Skeletal muscle cell (primary cell): ENCODE results near the gene GDF2.

ENCODE experiments used
- DNase-seq: peaks from one replicate; pipeline ENCODE4 v3.0.0-alpha.2; 2010; ENCODE audit warnings: low read depth
- H3K4me3 ChIP-seq: 2 replicates; pipeline ENCODE4 v1.5.1; 2011; ENCODE audit warnings: low read depth, mild to moderate bottlenecking, control low read depth, low read length, moderate library complexity

Gene GDF2

GRCh38 chr10:47348138-47348651 lies 25.9 kb downstream of the GDF2 start, which contains the start of gene RBP3:
Gene RBP3, plus strand, starts transcription at chr10:47348363. Its CDS starts 122 bp downstream, at chr10:47348485.
- no peak for DNase-seq
- no peak within 1 kb of the TSS for H3K4me3 ChIP-seq

GRCh38 chr10:47348661-47349470 lies 26.6 kb downstream of the GDF2 start:
- H3K4me3 ChIP-seq: no peak overlapping the region
- DNase-seq: no peak

DNA sequence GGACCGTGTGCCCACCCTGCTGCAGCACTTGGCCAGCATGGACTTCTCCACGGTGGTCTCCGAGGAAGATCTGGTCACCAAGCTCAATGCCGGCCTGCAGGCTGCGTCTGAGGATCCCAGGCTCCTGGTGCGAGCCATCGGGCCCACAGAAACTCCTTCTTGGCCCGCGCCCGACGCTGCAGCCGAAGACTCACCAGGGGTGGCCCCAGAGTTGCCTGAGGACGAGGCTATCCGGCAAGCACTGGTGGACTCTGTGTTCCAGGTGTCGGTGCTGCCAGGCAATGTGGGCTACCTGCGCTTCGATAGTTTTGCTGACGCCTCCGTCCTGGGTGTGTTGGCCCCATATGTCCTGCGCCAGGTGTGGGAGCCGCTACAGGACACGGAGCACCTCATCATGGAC lies 27.3 kb downstream of the GDF2 start:
- DNase-seq: no peak
- no peak overlapping the region for H3K4me3 ChIP-seq

- DNase-seq: no peak
- no peak overlapping the region for H3K4me3 ChIP-seq
These were observed 27.7 kb downstream of the GDF2 start for GRCh38 chr10:47349941-47350371.

- no peak for DNase-seq
- no peak overlapping the region for H3K4me3 ChIP-seq
These were observed 28.7 kb downstream of the GDF2 start for GRCh38 chr10:47350671-47351640.

DNA sequence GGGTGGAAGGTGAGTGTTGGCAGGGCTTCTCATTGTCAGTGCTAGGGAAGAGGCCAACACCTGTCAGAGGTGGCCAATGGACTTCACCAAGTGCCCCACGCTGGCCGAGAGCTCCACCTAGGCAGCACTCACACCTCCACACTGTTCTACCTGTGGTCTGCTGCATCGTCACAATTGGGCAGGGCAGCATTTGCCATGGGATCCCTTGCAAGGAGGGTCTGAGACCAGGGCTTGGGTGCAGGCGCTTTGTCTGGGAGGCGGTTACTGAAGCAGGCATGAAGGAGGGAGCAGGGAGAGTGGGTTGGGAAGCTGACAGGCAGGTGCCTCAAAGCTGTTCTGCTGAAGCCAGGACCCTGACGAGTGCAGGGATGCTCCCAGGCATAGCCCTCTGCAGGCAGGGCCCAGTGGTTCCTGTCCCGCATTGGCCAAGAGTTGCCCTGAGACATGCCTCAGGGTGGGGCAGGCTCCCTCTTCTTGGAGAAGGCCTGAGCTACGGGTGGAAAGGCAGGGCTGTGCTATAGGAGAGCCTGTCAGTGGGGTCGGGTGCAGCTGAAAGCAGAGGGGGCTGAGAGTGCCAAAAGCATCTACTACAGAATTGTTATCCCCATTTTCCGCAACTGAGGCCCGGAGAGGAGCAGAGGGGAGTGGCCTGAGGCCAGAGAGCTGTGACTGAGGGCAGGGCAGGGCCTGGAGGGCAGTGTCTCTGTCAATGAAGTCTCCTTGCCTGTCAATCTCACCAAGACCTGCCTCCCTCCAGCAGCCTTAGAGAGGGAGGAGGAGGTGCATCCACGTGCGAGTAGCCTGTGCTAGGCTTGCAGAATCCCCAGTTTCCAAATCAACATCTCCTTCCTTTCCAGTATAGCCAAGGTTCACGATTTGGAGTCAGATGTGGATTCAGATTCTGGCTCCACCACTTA lies 29.9 kb downstream of the GDF2 start:
- no peak for DNase-seq
- no peak overlapping the region for H3K4me3 ChIP-seq

GRCh38 chr10:47353351-47353750 lies 31.1 kb downstream of the GDF2 start:
- no peak for DNase-seq
- H3K4me3 ChIP-seq: no peak overlapping the region

- H3K4me3 ChIP-seq: no peak overlapping the region
- no peak for DNase-seq
These were observed 31.9 kb downstream of the GDF2 start for GRCh38 chr10:47354165-47354564.

DNA sequence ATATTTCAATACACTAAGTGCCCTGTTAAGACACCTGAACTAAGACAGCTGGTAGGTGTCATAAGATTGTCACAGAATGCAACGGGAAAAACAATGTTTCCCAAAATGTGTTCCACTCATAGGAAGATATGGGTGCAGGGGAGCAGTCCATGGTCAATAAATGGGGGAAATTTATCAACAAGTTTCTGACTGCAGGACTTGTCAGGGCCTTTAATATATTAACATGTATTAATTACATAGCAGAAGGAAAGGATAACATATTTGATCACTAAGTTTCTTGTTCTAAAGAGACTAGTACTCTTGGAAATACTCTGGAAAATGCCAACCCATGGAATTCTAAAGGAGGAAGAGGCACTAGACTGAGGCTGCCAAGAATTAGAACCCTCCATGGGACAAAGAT lies 32.6 kb downstream of the GDF2 start:
- DNase-seq: no peak
- no peak overlapping the region for H3K4me3 ChIP-seq

DNA sequence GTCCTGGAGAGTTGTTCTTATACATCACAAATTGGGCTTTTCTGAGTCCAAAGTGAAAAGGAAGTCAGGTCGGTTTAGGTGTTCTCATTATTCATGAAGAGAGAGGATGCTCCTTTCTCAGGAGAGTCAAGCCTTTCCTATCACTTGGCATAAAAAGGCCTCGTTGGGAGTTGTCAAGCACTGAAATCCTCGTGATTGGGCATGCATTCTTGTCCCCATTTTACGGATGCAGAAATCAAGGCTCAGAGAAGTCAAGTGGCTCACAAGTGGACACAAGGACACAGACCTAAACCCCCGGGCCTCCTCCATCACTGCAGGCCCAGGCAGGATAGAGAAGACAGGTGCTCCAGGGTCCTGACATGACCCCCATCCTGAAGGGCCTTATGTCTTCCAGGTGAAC lies 34.5 kb downstream of the GDF2 start:
- H3K4me3 ChIP-seq: no peak overlapping the region

DNA sequence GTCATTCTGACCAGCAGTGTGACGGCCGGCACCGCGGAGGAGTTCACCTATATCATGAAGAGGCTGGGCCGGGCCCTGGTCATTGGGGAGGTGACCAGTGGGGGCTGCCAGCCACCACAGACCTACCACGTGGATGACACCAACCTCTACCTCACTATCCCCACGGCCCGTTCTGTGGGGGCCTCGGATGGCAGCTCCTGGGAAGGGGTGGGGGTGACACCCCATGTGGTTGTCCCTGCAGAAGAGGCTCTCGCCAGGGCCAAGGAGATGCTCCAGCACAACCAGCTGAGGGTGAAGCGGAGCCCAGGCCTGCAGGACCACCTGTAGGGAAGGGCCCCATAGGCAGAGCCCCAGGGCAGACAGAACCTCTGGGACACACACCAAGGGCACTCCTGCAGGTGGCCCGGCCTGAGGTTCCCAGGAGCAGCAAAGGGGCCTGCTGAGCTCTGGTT lies 34.9 kb downstream of the GDF2 start:
- no peak for DNase-seq
- H3K4me3 ChIP-seq: no peak overlapping the region

More for the DNA sequence above, 34.5 kb downstream of the GDF2 start:
- no peak for DNase-seq

DNA sequence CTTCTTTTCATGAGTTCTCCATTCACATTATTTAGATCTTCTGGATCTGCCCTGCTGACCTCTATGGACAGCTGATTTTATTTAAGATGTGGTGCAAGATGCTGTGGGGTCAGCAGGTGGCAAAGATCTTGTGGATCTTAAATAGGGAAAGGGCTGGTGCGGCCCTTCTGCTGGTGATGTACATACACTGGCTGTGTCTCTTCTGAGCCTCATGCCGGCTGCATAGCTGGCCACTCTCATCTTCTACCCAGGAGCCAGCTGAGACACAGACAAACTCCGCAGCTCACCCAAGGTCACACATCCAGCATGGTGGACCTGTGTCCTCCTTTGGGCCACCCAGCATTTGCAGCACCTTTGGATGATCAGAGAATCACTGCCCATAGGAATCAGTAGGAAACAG lies 35.7 kb downstream of the GDF2 start:
- DNase-seq: no peak
- H3K4me3 ChIP-seq: no peak overlapping the region

- no peak for DNase-seq
These were observed 36.2 kb downstream of the GDF2 start for GRCh38 chr10:47358457-47358856.

DNA sequence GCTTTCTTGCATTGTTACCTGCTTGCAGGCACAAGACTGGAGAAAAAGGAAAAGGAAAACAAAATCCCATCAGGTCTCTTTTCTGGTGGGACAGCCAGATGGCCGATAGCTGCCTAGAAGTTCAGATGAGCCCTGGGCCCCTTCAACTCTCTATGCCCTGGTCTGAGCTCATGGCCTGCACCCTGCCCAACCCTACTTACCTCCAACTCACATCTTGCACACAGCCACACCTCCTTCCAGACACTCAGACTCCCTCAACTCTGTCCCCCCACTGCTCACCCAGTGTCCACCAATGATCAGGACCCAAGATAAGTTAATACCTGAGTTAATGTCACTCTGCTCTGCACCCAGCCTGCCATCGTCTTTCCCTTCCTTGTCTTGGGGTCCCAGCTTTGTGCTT lies 36.8 kb downstream of the GDF2 start:
- no peak for DNase-seq
- H3K4me3 ChIP-seq: no peak overlapping the region

More at GRCh38 chr10:47358457-47358856, 36.2 kb downstream of the GDF2 start:
- no peak overlapping the region for H3K4me3 ChIP-seq

DNA sequence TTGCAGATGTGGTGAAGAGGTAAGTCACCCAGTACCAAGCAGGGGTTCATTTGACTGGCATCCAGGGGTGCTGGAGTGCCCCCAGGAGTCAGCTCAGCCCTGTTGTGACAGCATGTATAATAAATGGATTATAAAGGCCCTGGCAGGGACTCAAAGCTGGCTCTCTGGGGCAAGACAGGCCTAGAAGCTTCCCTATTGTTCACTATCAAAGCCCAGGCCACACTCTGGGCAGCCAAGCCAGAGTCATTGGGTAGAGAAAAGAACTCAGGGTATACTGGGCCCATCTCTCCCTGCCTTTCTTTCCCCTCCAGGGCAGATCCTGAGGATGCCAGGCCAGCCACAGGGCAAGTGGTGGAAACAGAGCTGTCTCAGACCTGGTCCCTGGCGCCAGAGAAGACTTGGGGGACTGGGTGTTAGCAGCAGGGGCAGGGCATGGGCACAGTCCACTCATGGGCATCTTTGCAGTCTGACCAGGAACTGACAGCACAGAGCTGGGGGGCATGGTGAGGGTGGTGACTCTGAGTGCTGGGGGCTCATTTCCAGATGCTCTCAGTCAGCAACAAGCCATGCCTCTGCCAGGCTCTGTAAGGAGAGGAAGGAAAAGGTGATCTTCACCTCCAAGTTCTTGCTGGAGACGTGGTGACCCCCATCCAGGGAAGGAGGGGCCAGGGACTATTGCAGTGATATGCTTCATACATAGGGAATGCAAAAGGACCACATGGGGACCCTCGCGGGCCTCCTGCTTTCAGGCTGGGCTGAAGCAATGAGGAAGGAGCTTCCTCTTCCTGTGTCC lies 37.6 kb downstream of the GDF2 start:
- H3K4me3 ChIP-seq: no peak overlapping the region
- no peak for DNase-seq

DNA sequence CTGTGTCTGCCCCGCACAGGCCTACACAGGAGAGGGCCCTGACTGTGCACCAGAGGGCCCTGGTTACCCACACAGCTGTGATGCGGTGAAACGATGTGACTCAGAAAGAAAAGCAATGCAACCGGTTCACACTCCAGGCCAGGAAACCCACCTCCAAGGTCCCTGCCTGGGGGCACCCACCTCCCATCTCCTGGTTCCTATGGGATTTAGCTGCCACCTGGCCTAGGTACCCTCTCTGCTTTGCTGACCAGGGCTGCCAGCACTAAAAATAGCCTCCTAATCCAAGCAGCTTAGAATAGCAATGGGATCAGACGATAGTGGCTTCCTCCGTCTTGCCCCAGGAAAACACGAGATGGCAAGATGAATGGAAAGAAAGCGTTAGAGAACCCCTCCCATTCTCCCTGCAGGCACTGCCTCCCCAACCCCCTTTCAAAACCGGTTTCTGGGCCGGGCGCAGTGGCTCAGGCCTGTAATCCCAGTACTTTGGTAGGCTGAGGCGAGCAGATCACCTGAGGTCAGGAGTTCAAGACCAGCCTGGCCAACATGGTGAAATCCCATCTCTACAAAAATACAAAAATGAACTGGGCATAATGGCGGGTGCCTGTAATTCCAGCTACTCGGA lies 38.3 kb downstream of the GDF2 start:
- no peak for DNase-seq
- no peak overlapping the region for H3K4me3 ChIP-seq

GRCh38 chr10:47361293-47361692 lies 39.0 kb downstream of the GDF2 start:
- no peak overlapping the region for H3K4me3 ChIP-seq
- no peak for DNase-seq

GRCh38 chr10:47362199-47362598 lies 39.9 kb downstream of the GDF2 start:
- no peak for DNase-seq
- no peak overlapping the region for H3K4me3 ChIP-seq
